GM23338 (cell line): Measurements from ENCODE around the gene SMOC2. TPM values are rescaled to one million over a fixed set of nuclear protein-coding genes. Genes with fewer than 3 reads are reported as not detected.

Experiments used
- ATAC-seq: fragments of 200-7000 bp; cut with Tn5 transposase; 3 replicates; pipeline ENCODE4 v1.9.1; 2020
- DNase-seq: peaks from one replicate; pipeline ENCODE4 v3.0.0-alpha.2; 2015; ENCODE audit warnings: low spot score
- H2AFZ ChIP-seq: fragments of 200-600 bp; sonication (generic); 2 replicates; pipeline ENCODE4 v1.8.0; 2016; ENCODE audit warnings: antibody characterized with exemption, mild to moderate bottlenecking, moderate library complexity
- H3F3A ChIP-seq: fragments of 200-600 bp; sonication (generic); replicated peaks from 2 replicates; pipeline ENCODE4 v1.8.0; 2017; ENCODE audit warnings: antibody characterized with exemption, mixed run types, low read depth
- H3K27ac ChIP-seq: fragments of 200-600 bp; sonication (generic); 2 replicates; pipeline ENCODE4 v1.6.1; 2016; ENCODE audit warnings: low read depth
- H3K27me3 ChIP-seq: fragments of 200-600 bp; sonication (generic); 2 replicates; pipeline ENCODE4 v1.8.0; 2016; ENCODE audit warnings: mild to moderate bottlenecking, mixed run types, moderate library complexity; ENCODE audit not compliant: insufficient read depth
- H3K36me3 ChIP-seq: fragments of 200-600 bp; sonication (generic); 2 replicates; pipeline ENCODE4 v1.8.0; 2016; ENCODE audit warnings: mild to moderate bottlenecking; ENCODE audit not compliant: insufficient read depth
- H3K4me1 ChIP-seq: fragments of 200-600 bp; sonication (generic); 2 replicates; pipeline ENCODE4 v1.8.0; 2016; ENCODE audit warnings: mild to moderate bottlenecking, moderate library complexity; ENCODE audit not compliant: insufficient read depth
- H3K4me2 ChIP-seq: fragments of 200-600 bp; sonication (generic); 2 replicates; pipeline ENCODE4 v1.7.1; 2017; ENCODE audit warnings: mixed run types
- H3K4me3 ChIP-seq: fragments of 200-600 bp; sonication (generic); 2 replicates; pipeline ENCODE4 v1.6.1; 2016; ENCODE audit warnings: mixed run types
- H3K79me2 ChIP-seq: fragments of 200-600 bp; sonication (generic); replicated peaks from 2 replicates; pipeline ENCODE4 v1.8.0; 2017; ENCODE audit warnings: mild to moderate bottlenecking; ENCODE audit not compliant: insufficient read depth
- H3K9me2 ChIP-seq: fragments of 200-600 bp; sonication (generic); 2 replicates; pipeline ENCODE4 v1.8.0; 2017; ENCODE audit not compliant: insufficient read depth
- H4K20me1 ChIP-seq: fragments of 200-600 bp; sonication (generic); replicated peaks from 2 replicates; pipeline ENCODE4 v1.8.0; 2017; ENCODE audit warnings: mild to moderate bottlenecking; ENCODE audit not compliant: insufficient read depth
- H3K27ac Mint-ChIP-seq: 2 replicates; pipeline ENCODE4 v1.8.0; 2020; ENCODE audit warnings: inconsistent platforms, mild to moderate bottlenecking, moderate library complexity, mixed read lengths
- H3K27me3 Mint-ChIP-seq: 3 replicates; pipeline ENCODE4 v1.8.0; 2022; ENCODE audit warnings: low read depth, mild to moderate bottlenecking, moderate library complexity, mixed read lengths, inconsistent platforms; ENCODE audit not compliant: insufficient read depth, poor library complexity
- H3K36me3 Mint-ChIP-seq: 3 replicates; pipeline ENCODE4 v1.8.0; 2021; ENCODE audit warnings: low read depth, mild to moderate bottlenecking, inconsistent platforms, moderate library complexity, mixed read lengths
- H3K4me1 Mint-ChIP-seq: 3 replicates; pipeline ENCODE4 v1.8.0; 2020; ENCODE audit warnings: mild to moderate bottlenecking, inconsistent platforms, mixed read lengths
- H3K4me3 Mint-ChIP-seq: 3 replicates; pipeline ENCODE4 v1.8.0; 2021; ENCODE audit warnings: moderate library complexity, mild to moderate bottlenecking, inconsistent platforms, mixed read lengths
- H3K9me3 Mint-ChIP-seq: 3 replicates; pipeline ENCODE4 v1.8.0; 2020; ENCODE audit warnings: moderate library complexity, mild to moderate bottlenecking, inconsistent platforms, mixed read lengths
- CREB1 ChIP-seq: fragments of 250-450 bp; sonication (Bioruptor Pico); IDR thresholded peaks from 2 replicates; pipeline ENCODE4 v1.5.0; 2020; ENCODE audit warnings: low read depth, mild to moderate bottlenecking, moderate library complexity
- CTCF ChIP-seq, 2 experiments: fragments of 200-600 bp in 1 of 2; sonication (generic) in 1 of 2; conservative IDR thresholded peaks; 2 replicates each; pipeline versions ENCODE4 v1.5.1 to v1.6.1; 2016 to 2017; ENCODE audit warnings: antibody characterized with exemption in 2 of 2, low read depth in 2 of 2, mild to moderate bottlenecking in 2 of 2, moderate library complexity in 1 of 2
- ETS1 ChIP-seq: IDR thresholded peaks from 2 replicates; pipeline ENCODE4 v1.6.1; 2016; ENCODE audit warnings: antibody characterized with exemption
- EZH2 ChIP-seq: fragments of 200-600 bp; sonication (generic); IDR thresholded peaks from one replicate; pipeline ENCODE4 v1.8.0; 2017; ENCODE audit warnings: antibody characterized with exemption, mild to moderate bottlenecking, low read depth; ENCODE audit not compliant: unreplicated experiment
- EZH2phosphoT487 ChIP-seq: fragments of 200-600 bp; sonication (generic); IDR thresholded peaks from one replicate; pipeline ENCODE4 v1.8.1; 2018; ENCODE audit warnings: antibody characterized with exemption; ENCODE audit not compliant: unreplicated experiment
- JUNB ChIP-seq: IDR thresholded peaks from one replicate; pipeline ENCODE4 v1.6.1; 2016; ENCODE audit warnings: antibody characterized with exemption; ENCODE audit not compliant: unreplicated experiment
- NANOG ChIP-seq: IDR thresholded peaks from 2 replicates; pipeline ENCODE4 v1.6.1; 2016; ENCODE audit warnings: antibody characterized with exemption, borderline replicate concordance
- POLR2AphosphoS5 ChIP-seq: IDR thresholded peaks from 2 replicates; pipeline ENCODE4 v1.6.1; 2016; ENCODE audit warnings: antibody characterized with exemption, low read depth
- REST ChIP-seq: IDR thresholded peaks from one replicate; pipeline ENCODE4 v1.6.1; 2018; ENCODE audit warnings: antibody characterized with exemption; ENCODE audit not compliant: unreplicated experiment
- STAT1 ChIP-seq: IDR thresholded peaks from one replicate; pipeline ENCODE4 v1.6.1; 2016; ENCODE audit warnings: antibody characterized with exemption; ENCODE audit not compliant: unreplicated experiment
- ZNF114 ChIP-seq: fragments of 250-450 bp; sonication (Bioruptor Pico); IDR thresholded peaks from 2 replicates; pipeline ENCODE4 v1.5.0; 2020; ENCODE audit warnings: mild to moderate bottlenecking, moderate library complexity
- ZNF331 ChIP-seq: fragments of 250-450 bp; sonication (Bioruptor Pico); IDR thresholded peaks from 2 replicates; pipeline ENCODE4 v1.5.0; 2020; ENCODE audit warnings: low read depth, mild to moderate bottlenecking, moderate library complexity
- ZNF462 ChIP-seq: fragments of 250-450 bp; sonication (Bioruptor Pico); IDR thresholded peaks from 2 replicates; pipeline ENCODE4 v1.5.0; 2020; ENCODE audit warnings: mild to moderate bottlenecking, moderate library complexity
- polyA plus RNA-seq: library from polyadenylated mRNA; unstranded; fragments of >200 nt; fragmentation: Nextera tagmentation; extraction: Ambion mirVana; gene quantifications from 2 replicates; pipeline ENCODE4 v1.2.1, GENCODE V29; 2016
- total RNA-seq: library from RNA; depleted of rRNA; stranded (reverse); fragments of >200 nt; shearing (Covaris generic); gene quantifications from 2 replicates; pipeline ENCODE4 v1.2.3, GENCODE V29; 2014

Gene SMOC2
- total and polyA plus RNA-seq, 2 experiments from 2014 or later: 4.3 to 6.5 TPM

GRCh38 chr6:168507730-168508129, 66.7 kb downstream of the SMOC2 start:
- TF ChIP-seq ETS1: no peak
- TF ChIP-seq EZH2phosphoT487: no peak
- TF ChIP-seq NANOG: no peak
- TF ChIP-seq STAT1: no peak
- no peak for TF ChIP-seq ZNF331
- no peak for TF ChIP-seq ZNF462 (CRISPR knock-in tag)
- no peak for TF ChIP-seq POLR2AphosphoS5
- TF ChIP-seq ZNF114 (CRISPR knock-in tag): no peak
- no peak for TF ChIP-seq CREB1
- no peak for TF ChIP-seq EZH2
- TF ChIP-seq JUNB: no peak
- no peak for TF ChIP-seq CTCF (conservative IDR thresholded peaks at IDR 0.05; ENCODE audit: low read depth in 2 of 2)
- TF ChIP-seq REST: no peak
- peaks cover 4% of the 10 kb centered on the region for H3K27me3 Mint-ChIP-seq
- no peaks in the 10 kb centered on the region for H3K9me2 ChIP-seq
- H3K27ac Mint-ChIP-seq: no peak overlapping the region
- ATAC-seq (no peak), DNase-seq (no peak)
- H3K4me2 ChIP-seq: no peak overlapping the region
- H3K4me1 ChIP-seq: peaks cover 8% of the 10 kb centered on the region; the same call in 1 of the 2 replicates
- H3K79me2 ChIP-seq: no peaks in the 10 kb centered on the region
- no peak overlapping the region for H2AFZ ChIP-seq
- peaks cover 19% of the 10 kb centered on the region for H3K4me1 Mint-ChIP-seq
- H3F3A ChIP-seq: no peaks in the 10 kb centered on the region
- no peaks in the 10 kb centered on the region for H3K36me3 ChIP-seq
- peaks cover 5% of the 10 kb centered on the region for H3K9me3 Mint-ChIP-seq
- H3K27me3 ChIP-seq: no peaks in the 10 kb centered on the region
- peaks cover 4% of the 10 kb centered on the region; the same call in 2 of the 3 replicates for H3K36me3 Mint-ChIP-seq
- H3K4me3 ChIP-seq: no peak overlapping the region
- H3K4me3 Mint-ChIP-seq: no peak overlapping the region
- no peak overlapping the region for H3K27ac ChIP-seq
- no peaks in the 10 kb centered on the region for H4K20me1 ChIP-seq
